Measurements from ENCODE around the gene MISP3. TPM values are rescaled to one million over a fixed set of nuclear protein-coding genes. Genes with fewer than 3 reads are reported as not detected.
A peak's percentile ranks its signal among the peaks of the same experiment; 100 is the strongest.

The MISP3 gene
- total RNA-seq, 1 experiment from 2014 or later, result 3.2 TPM

DNA sequence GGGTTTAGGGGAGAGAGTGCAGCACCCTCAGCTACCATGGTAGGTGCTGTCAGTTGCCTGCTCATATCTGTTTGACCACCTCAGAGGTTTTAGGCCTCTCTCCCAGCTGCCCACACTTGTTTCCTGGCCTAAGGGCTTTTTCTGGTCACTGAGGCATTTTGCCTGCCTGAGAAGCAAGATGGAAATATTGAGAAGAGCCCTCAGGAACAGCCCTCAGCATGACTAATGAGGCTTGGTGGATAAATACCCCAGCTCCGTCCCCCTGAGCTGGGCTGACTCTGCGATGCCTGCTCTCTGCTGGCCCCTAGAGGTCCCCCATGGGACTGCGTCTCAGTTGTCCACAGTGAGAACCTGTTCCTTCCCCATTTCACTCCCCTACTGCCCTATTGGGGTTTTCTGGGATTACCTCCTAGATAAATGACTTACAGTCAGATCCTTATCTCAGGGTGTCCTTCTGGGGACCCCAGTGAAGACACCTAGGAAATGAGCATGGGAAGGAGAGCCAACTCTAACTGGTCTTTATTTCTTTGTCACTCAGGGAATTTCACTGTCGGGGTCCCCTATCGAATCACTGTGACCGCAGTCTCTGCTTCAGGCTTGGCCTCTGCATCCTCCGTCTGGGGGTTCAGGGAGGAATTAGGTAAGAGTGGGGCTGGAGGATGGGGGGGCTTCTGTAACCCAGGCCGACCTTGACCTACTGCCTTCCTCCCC is 24.0 kb upstream of the MISP3 start:
- no peak overlapping the region for H3K4me3 Mint-ChIP-seq
- no peaks in the 10 kb centered on the region for H3K9me3 Mint-ChIP-seq
- peaks cover 10% of the 10 kb centered on the region for H3K36me3 Mint-ChIP-seq
- H3K27me3 Mint-ChIP-seq (ENCODE audit: low read depth), result no peaks in the 10 kb centered on the region
- DNase-seq (ENCODE audit: low spot score) (peak; percentile 92), ATAC-seq (peak; percentile 98)
- H3K27ac Mint-ChIP-seq, result no peak overlapping the region
- CTCF ChIA-PET, result interaction anchor here (0.5 to 11.1 kb wide), 46 partner anchors 9 to 1184 kb away, joined by 3 to 187 read pairs (median 4); partner anchors contain the start of genes ASF1B, C19orf67, CC2D1A and DCAF15
- POLR2A ChIA-PET, result interaction anchor here (1.2 kb wide), 1 partner anchor 9 kb away, joined by 5 read pairs; no protein-coding TSS in a partner anchor
- H3K4me1 Mint-ChIP-seq, result no peaks in the 10 kb centered on the region
- TF ChIP-seq RELA (CRISPR knock-in tag; IDR thresholded peaks at IDR 0.05; ENCODE audit: borderline replicate concordance) (no peak), SP1 (CRISPR knock-in tag; conservative IDR thresholded peaks at IDR 0.05) (peak; percentile 31; the same call in 1 of the 2 replicates), NFE2L1 (CRISPR knock-in tag; IDR thresholded peaks at IDR 0.05) (no peak), FOXJ3 (CRISPR knock-in tag; IDR thresholded peaks at IDR 0.05; ENCODE audit: borderline replicate concordance) (no peak), JAZF1 (CRISPR knock-in tag; IDR thresholded peaks at IDR 0.05) (no peak)
- TF ChIP-seq, protein P1, sequence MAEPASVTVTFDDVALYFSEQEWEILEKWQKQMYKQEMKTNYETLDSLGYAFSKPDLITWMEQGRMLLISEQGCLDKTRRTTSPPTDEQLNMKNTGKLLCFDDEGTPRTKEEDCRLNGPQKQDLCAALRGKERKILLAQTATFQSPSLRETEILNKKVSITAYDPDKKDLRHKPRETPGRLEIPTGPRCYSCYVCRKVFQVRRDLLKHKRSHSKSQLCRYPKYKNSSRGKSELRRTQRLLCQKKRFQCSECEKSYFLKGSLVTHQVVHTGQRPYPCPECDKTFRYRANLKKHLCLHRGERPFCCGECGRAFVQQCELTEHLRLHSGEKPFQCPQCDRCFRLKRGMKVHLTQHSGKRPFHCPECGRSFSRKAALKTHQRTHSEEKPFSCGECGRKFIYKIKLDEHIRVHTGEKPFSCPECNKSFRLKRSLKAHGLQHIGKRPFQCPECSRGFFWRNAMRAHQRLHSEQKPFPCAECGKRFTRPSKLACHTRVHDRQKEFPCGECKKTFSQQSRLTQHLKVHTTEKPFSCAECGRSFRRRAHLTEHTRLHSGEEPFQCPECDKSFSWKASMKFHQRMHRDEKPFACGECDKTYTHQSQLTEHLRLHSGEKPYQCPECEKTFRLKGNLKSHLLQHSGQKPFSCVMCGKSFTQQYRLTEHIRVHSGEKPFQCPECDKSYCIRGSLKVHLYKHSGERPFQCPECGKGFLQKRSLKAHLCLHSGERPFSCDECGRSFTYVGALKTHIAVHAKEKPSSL (CRISPR knock-in tag; conservative IDR thresholded peaks at IDR 0.05), result no peak
- TF ChIP-seq, protein P2, sequence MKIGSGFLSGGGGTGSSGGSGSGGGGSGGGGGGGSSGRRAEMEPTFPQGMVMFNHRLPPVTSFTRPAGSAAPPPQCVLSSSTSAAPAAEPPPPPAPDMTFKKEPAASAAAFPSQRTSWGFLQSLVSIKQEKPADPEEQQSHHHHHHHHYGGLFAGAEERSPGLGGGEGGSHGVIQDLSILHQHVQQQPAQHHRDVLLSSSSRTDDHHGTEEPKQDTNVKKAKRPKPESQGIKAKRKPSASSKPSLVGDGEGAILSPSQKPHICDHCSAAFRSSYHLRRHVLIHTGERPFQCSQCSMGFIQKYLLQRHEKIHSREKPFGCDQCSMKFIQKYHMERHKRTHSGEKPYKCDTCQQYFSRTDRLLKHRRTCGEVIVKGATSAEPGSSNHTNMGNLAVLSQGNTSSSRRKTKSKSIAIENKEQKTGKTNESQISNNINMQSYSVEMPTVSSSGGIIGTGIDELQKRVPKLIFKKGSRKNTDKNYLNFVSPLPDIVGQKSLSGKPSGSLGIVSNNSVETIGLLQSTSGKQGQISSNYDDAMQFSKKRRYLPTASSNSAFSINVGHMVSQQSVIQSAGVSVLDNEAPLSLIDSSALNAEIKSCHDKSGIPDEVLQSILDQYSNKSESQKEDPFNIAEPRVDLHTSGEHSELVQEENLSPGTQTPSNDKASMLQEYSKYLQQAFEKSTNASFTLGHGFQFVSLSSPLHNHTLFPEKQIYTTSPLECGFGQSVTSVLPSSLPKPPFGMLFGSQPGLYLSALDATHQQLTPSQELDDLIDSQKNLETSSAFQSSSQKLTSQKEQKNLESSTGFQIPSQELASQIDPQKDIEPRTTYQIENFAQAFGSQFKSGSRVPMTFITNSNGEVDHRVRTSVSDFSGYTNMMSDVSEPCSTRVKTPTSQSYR (CRISPR knock-in tag; IDR thresholded peaks at IDR 0.05), result no peak
- TF ChIP-seq, protein P3, sequence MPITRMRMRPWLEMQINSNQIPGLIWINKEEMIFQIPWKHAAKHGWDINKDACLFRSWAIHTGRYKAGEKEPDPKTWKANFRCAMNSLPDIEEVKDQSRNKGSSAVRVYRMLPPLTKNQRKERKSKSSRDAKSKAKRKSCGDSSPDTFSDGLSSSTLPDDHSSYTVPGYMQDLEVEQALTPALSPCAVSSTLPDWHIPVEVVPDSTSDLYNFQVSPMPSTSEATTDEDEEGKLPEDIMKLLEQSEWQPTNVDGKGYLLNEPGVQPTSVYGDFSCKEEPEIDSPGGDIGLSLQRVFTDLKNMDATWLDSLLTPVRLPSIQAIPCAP (CRISPR knock-in tag; IDR thresholded peaks at IDR 0.05), result no peak
- TF ChIP-seq, protein P4, sequence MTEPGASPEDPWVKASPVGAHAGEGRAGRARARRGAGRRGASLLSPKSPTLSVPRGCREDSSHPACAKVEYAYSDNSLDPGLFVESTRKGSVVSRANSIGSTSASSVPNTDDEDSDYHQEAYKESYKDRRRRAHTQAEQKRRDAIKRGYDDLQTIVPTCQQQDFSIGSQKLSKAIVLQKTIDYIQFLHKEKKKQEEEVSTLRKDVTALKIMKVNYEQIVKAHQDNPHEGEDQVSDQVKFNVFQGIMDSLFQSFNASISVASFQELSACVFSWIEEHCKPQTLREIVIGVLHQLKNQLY (CRISPR knock-in tag; IDR thresholded peaks at IDR 0.05), result no peak
- TF ChIP-seq, protein P5, sequence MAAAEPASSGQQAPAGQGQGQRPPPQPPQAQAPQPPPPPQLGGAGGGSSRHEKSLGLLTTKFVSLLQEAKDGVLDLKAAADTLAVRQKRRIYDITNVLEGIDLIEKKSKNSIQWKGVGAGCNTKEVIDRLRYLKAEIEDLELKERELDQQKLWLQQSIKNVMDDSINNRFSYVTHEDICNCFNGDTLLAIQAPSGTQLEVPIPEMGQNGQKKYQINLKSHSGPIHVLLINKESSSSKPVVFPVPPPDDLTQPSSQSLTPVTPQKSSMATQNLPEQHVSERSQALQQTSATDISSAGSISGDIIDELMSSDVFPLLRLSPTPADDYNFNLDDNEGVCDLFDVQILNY (CRISPR knock-in tag; IDR thresholded peaks at IDR 0.05), result no peak
- TF ChIP-seq, protein P6, sequence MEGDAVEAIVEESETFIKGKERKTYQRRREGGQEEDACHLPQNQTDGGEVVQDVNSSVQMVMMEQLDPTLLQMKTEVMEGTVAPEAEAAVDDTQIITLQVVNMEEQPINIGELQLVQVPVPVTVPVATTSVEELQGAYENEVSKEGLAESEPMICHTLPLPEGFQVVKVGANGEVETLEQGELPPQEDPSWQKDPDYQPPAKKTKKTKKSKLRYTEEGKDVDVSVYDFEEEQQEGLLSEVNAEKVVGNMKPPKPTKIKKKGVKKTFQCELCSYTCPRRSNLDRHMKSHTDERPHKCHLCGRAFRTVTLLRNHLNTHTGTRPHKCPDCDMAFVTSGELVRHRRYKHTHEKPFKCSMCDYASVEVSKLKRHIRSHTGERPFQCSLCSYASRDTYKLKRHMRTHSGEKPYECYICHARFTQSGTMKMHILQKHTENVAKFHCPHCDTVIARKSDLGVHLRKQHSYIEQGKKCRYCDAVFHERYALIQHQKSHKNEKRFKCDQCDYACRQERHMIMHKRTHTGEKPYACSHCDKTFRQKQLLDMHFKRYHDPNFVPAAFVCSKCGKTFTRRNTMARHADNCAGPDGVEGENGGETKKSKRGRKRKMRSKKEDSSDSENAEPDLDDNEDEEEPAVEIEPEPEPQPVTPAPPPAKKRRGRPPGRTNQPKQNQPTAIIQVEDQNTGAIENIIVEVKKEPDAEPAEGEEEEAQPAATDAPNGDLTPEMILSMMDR (IDR thresholded peaks at IDR 0.05), result peak; percentile 89
- TF ChIP-seq, protein P7, sequence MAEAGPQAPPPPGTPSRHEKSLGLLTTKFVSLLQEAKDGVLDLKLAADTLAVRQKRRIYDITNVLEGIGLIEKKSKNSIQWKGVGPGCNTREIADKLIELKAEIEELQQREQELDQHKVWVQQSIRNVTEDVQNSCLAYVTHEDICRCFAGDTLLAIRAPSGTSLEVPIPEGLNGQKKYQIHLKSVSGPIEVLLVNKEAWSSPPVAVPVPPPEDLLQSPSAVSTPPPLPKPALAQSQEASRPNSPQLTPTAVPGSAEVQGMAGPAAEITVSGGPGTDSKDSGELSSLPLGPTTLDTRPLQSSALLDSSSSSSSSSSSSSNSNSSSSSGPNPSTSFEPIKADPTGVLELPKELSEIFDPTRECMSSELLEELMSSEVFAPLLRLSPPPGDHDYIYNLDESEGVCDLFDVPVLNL (CRISPR knock-in tag; IDR thresholded peaks at IDR 0.05; ENCODE audit: borderline replicate concordance, low read depth), result no peak
- TF ChIP-seq, protein P8, sequence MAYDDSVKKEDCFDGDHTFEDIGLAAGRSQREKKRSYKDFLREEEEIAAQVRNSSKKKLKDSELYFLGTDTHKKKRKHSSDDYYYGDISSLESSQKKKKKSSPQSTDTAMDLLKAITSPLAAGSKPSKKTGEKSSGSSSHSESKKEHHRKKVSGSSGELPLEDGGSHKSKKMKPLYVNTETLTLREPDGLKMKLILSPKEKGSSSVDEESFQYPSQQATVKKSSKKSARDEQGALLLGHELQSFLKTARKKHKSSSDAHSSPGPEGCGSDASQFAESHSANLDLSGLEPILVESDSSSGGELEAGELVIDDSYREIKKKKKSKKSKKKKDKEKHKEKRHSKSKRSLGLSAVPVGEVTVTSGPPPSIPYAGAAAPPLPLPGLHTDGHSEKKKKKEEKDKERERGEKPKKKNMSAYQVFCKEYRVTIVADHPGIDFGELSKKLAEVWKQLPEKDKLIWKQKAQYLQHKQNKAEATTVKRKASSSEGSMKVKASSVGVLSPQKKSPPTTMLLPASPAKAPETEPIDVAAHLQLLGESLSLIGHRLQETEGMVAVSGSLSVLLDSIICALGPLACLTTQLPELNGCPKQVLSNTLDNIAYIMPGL (CRISPR knock-in tag; IDR thresholded peaks at IDR 0.05), result no peak
- TF ChIP-seq, protein P9, sequence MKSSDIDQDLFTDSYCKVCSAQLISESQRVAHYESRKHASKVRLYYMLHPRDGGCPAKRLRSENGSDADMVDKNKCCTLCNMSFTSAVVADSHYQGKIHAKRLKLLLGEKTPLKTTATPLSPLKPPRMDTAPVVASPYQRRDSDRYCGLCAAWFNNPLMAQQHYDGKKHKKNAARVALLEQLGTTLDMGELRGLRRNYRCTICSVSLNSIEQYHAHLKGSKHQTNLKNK (CRISPR knock-in tag; IDR thresholded peaks at IDR 0.05), result no peak
- TF ChIP-seq, protein P10, sequence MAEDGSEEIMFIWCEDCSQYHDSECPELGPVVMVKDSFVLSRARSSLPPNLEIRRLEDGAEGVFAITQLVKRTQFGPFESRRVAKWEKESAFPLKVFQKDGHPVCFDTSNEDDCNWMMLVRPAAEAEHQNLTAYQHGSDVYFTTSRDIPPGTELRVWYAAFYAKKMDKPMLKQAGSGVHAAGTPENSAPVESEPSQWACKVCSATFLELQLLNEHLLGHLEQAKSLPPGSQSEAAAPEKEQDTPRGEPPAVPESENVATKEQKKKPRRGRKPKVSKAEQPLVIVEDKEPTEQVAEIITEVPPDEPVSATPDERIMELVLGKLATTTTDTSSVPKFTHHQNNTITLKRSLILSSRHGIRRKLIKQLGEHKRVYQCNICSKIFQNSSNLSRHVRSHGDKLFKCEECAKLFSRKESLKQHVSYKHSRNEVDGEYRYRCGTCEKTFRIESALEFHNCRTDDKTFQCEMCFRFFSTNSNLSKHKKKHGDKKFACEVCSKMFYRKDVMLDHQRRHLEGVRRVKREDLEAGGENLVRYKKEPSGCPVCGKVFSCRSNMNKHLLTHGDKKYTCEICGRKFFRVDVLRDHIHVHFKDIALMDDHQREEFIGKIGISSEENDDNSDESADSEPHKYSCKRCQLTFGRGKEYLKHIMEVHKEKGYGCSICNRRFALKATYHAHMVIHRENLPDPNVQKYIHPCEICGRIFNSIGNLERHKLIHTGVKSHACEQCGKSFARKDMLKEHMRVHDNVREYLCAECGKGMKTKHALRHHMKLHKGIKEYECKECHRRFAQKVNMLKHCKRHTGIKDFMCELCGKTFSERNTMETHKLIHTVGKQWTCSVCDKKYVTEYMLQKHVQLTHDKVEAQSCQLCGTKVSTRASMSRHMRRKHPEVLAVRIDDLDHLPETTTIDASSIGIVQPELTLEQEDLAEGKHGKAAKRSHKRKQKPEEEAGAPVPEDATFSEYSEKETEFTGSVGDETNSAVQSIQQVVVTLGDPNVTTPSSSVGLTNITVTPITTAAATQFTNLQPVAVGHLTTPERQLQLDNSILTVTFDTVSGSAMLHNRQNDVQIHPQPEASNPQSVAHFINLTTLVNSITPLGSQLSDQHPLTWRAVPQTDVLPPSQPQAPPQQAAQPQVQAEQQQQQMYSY (CRISPR knock-in tag; IDR thresholded peaks at IDR 0.05), result no peak
- TF ChIP-seq, protein P11, sequence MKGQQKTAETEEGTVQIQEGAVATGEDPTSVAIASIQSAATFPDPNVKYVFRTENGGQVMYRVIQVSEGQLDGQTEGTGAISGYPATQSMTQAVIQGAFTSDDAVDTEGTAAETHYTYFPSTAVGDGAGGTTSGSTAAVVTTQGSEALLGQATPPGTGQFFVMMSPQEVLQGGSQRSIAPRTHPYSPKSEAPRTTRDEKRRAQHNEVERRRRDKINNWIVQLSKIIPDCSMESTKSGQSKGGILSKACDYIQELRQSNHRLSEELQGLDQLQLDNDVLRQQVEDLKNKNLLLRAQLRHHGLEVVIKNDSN (CRISPR knock-in tag; IDR thresholded peaks at IDR 0.05), result no peak
